Spleen (tissue), 11 donors: ENCODE results near the gene CASP10. TPM values are rescaled to one million over a fixed set of nuclear protein-coding genes. Genes with fewer than 3 reads are reported as not detected.

Experiments used
- DNase-seq: peaks from one replicate; pipeline ENCODE4 v3.0.0-alpha.2; 2020
- H3K27ac ChIP-seq, 8 donors: fragments of 200-600 bp; sonication (generic) in 7 of 8; 1 replicate in 4 of 8; 2 replicates in 4 of 8; pipeline versions ENCODE4 v1.5.0 to v1.8.0; 2016 to 2021; ENCODE audit warnings: inconsistent platforms in 4 of 8, mild to moderate bottlenecking in 4 of 8, moderate library complexity in 1 of 8
- H3K27me3 ChIP-seq, 7 donors: fragments of 200-600 bp; sonication (generic) in 6 of 7; replicated peaks in 1 of 7; 1 replicate in 4 of 7; 2 replicates in 3 of 7; pipeline versions ENCODE4 v1.5.0 to v1.8.0; 2016 to 2021; ENCODE audit warnings: inconsistent platforms in 3 of 7, mild to moderate bottlenecking in 1 of 7
- H3K36me3 ChIP-seq, 6 donors: fragments of 200-600 bp; sonication (generic) in 5 of 6; 1 replicate in 4 of 6; 2 replicates in 2 of 6; pipeline versions ENCODE4 v1.5.0 to v1.8.0; 2016 to 2021; ENCODE audit warnings: inconsistent platforms in 2 of 6
- H3K4me1 ChIP-seq, 6 donors: fragments of 200-600 bp; sonication (generic) in 5 of 6; 1 replicate in 3 of 6; 2 replicates in 3 of 6; pipeline versions ENCODE4 v1.5.0 to v1.8.0; 2016 to 2021; ENCODE audit warnings: inconsistent platforms in 3 of 6
- H3K4me3 ChIP-seq, 8 donors: fragments of 200-600 bp; sonication (generic) in 7 of 8; 1 replicate in 4 of 8; 2 replicates in 4 of 8; pipeline versions ENCODE4 v1.5.0 to v1.8.0; 2016 to 2021; ENCODE audit warnings: inconsistent platforms in 4 of 8, mild to moderate bottlenecking in 4 of 8, moderate library complexity in 2 of 8
- H3K9me3 ChIP-seq, 8 donors: fragments of 200-600 bp; sonication (generic) in 7 of 8; 1 replicate in 4 of 8; 2 replicates in 4 of 8; pipeline versions ENCODE4 v1.5.0 to v1.8.0; 2016 to 2021; ENCODE audit warnings: inconsistent platforms in 4 of 8
- CTCF ChIP-seq, 11 experiments: fragments of 200-600 bp in 7 of 11; fragments of 450-650 bp in 4 of 11; sonication (generic) in 4 of 11; IDR thresholded peaks in 8 of 11; conservative IDR thresholded peaks in 3 of 11; 1 replicate in 7 of 11; 2 replicates in 4 of 11; pipeline versions ENCODE4 v1.4.0 to v1.8.0; 2016 to 2021; ENCODE audit warnings: antibody characterized with exemption in 11 of 11, inconsistent platforms in 4 of 11, mild to moderate bottlenecking in 1 of 11
- POLR2A ChIP-seq, 3 donors: fragments of 450-650 bp; IDR thresholded peaks; one replicate each; pipeline ENCODE4 v1.5.1; 2017; ENCODE audit warnings: antibody characterized with exemption in 3 of 3, mild to moderate bottlenecking in 1 of 3
- POLR2AphosphoS5 ChIP-seq, 3 donors: sonication (generic); formaldehyde crosslinking; IDR thresholded peaks; one replicate each; pipeline ENCODE4 v1.5.1; 2017; ENCODE audit warnings: antibody characterized with exemption in 3 of 3
- WGBS, 5 donors: extraction: QIAGEN DNeasy Blood & Tissue Kit in 3 of 5; methylation state at CpG; one replicate each; pipeline versions ENCODE4 v1.1.5 to v1.1.7; 2013 to 2018; 5-methylcytosine and 5-hydroxymethylcytosine counted together
- intact Hi-C: fragments of 100-400 bp; cut with DNase I; formaldehyde crosslinking; loops from one replicate; pipeline ENCODE4 v1.15.0; 2023; ENCODE audit warnings: low total_unique reads
- polyA plus RNA-seq, 3 donors: library from polyadenylated mRNA; stranded (reverse); fragments of 200-250 nt; gene quantifications; one replicate each; pipeline ENCODE4 v1.2.1, GENCODE V29; 2013
- total RNA-seq, 7 donors: library from RNA; depleted of rRNA in 3 of 7; stranded (reverse); fragments of >200 nt in 3 of 7; fragmentation: NEBNext Ultra II Directional in 4 of 7; extraction: Animal tissue kit (Norgen Biotek cat#: 25700) in 4 of 7; gene quantifications; one replicate each; pipeline versions ENCODE4 v1.1.0 to v1.2.1, GENCODE V29; 2016 to 2021
- donor health status: healthy with polysubstance abuse.
- donor health status: DM: no; HTN: no; CAD: no; lungs with moderate emphysema.
- donor health status: DM: no; HTN: no; CAD: no.
- donor health status: Bipolar disorder and iron deficiency.
- donor health status: healthy.
- donor health status: DM: no; HTN: no; CAD: no.
- donor health status: DM: yes; HTN: yes; CAD: no.

The CASP10 gene
- total and polyA plus RNA-seq, 10 donors, result 5.6 to 75.6 (median 54.6) TPM

GRCh38 chr2:201186982-201187381 lies 4.0 kb downstream of the CASP10 start:
- Histone ChIP-seq H3K36me3 (peaks cover 0 to 54% (median 21%) of the 10 kb centered on the region in 6 donors), H3K9me3 (no peaks in the 10 kb centered on the region), H3K4me1 (peaks cover 24 to 99% (median 85%) of the 10 kb centered on the region in 6 donors), H3K27ac (peak overlapping the region in 5 of 8 donors; percentile 58 to 86 (median 85)), H3K4me3 (peak overlapping the region in 2 of 8 donors; percentile 4 to 65), H3K27me3 (no peaks in the 10 kb centered on the region)
- TF ChIP-seq POLR2A (IDR thresholded peaks at IDR 0.05) (no peak), CTCF (IDR thresholded peaks at IDR 0.05 in 8 of 11, conservative IDR thresholded peaks at IDR 0.05 in 3 of 11) (no peak), POLR2AphosphoS5 (IDR thresholded peaks at IDR 0.05) (no peak)
- 81 to 92% (median 85%) methylated on average over 5 of the region's 5 CpGs for WGBS, 5 donors
- no peak for DNase-seq
- intact Hi-C loops, result no loop called here

- TF ChIP-seq POLR2A (IDR thresholded peaks at IDR 0.05), result no peak
- no peak for TF ChIP-seq CTCF (IDR thresholded peaks at IDR 0.05 in 8 of 11, conservative IDR thresholded peaks at IDR 0.05 in 3 of 11)
- no peak for TF ChIP-seq POLR2AphosphoS5 (IDR thresholded peaks at IDR 0.05)
- peaks cover 0 to 67% (median 24%) of the 10 kb centered on the region in 6 donors for H3K36me3 ChIP-seq
- WGBS, 5 donors, result 82 to 88% (median 87%) methylated on average over 4 of the region's 4 CpGs
Measured at GRCh38 chr2:201188449-201188848, 5.5 kb downstream of the CASP10 start.

GRCh38 chr2:201191132-201191875 lies 8.4 kb downstream of the CASP10 start:
- peak overlapping the region; percentile 37 to 88 (median 80) for H3K27ac ChIP-seq
- TF ChIP-seq POLR2AphosphoS5 (IDR thresholded peaks at IDR 0.05), result peak in 1 of 3 donors; percentile 7
- no peak for TF ChIP-seq CTCF (IDR thresholded peaks at IDR 0.05 in 8 of 11, conservative IDR thresholded peaks at IDR 0.05 in 3 of 11)
- intact Hi-C loops, result no loop called here
- H3K9me3 ChIP-seq, result no peaks in the 10 kb centered on the region
- 17 to 33% (median 24%) methylated on average over 4 of the region's 4 CpGs for WGBS, 5 donors
- peaks cover 40 to 99% (median 88%) of the 10 kb centered on the region in 6 donors for H3K4me1 ChIP-seq
- H3K36me3 ChIP-seq, result peaks cover 0 to 88% (median 32%) of the 10 kb centered on the region in 6 donors
- peak overlapping the region in 1 of 8 donors; percentile 44 for H3K4me3 ChIP-seq
- no peak for DNase-seq
- no peaks in the 10 kb centered on the region for H3K27me3 ChIP-seq

More at GRCh38 chr2:201188449-201188848, 5.5 kb downstream of the CASP10 start:
- intact Hi-C loops, result no loop called here
- Histone ChIP-seq H3K4me1 (peaks cover 38 to 99% (median 90%) of the 10 kb centered on the region in 6 donors), H3K27ac (peak overlapping the region in 4 of 8 donors; percentile 21 to 88 (median 83)), H3K9me3 (no peaks in the 10 kb centered on the region), H3K4me3 (no peak overlapping the region), H3K27me3 (no peaks in the 10 kb centered on the region)
- no peak for DNase-seq

GRCh38 chr2:201194097-201194496 lies 11.2 kb downstream of the CASP10 start:
- H3K4me1 ChIP-seq, result peaks cover 39 to 89% (median 71%) of the 10 kb centered on the region in 6 donors
- peaks cover 0 to 88% (median 29%) of the 10 kb centered on the region in 6 donors for H3K36me3 ChIP-seq
- intact Hi-C loops, result no loop called here
- H3K27ac ChIP-seq, result peak overlapping the region in 7 of 8 donors; percentile 30 to 88 (median 73)
- TF ChIP-seq CTCF (IDR thresholded peaks at IDR 0.05 in 8 of 11, conservative IDR thresholded peaks at IDR 0.05 in 3 of 11) (no peak), POLR2A (IDR thresholded peaks at IDR 0.05) (no peak), POLR2AphosphoS5 (IDR thresholded peaks at IDR 0.05) (no peak)
- WGBS, 5 donors, result 29 to 48% (median 42%) methylated on average over 3 of the region's 3 CpGs
- no peaks in the 10 kb centered on the region for H3K9me3 ChIP-seq
- no peak for DNase-seq
- H3K4me3 ChIP-seq, result no peak overlapping the region
- no peaks in the 10 kb centered on the region for H3K27me3 ChIP-seq
